22Rv1 (cell line): ENCODE data around the gene UBE4B.

Source experiments
- CTCF ChIP-seq: fragments of 450-650 bp; IDR thresholded peaks from 2 replicates; pipeline ENCODE4 v1.5.1; 2017; ENCODE audit warnings: mild to moderate bottlenecking
- ZFX ChIP-seq: fragments of 450-650 bp; IDR thresholded peaks from 2 replicates; pipeline ENCODE4 v1.6.1; 2017; ENCODE audit warnings: antibody characterized with exemption, borderline replicate concordance

DNA sequence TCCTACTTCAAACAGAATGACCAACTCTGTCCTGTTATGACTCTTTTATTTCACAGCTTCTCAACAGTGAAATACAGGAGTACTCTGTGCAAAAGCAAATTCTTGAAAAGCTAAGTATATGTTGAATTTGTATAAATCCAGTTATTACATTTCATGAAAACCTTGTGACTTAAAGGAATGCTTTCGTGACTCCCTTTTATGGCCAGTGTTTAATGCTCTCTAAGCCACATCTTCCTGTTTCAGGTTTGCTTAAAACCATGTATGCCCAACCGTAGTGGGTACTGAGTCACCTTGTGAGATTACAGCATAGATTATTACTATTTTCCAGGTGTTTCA lies 137.4 kb downstream of the UBE4B start:
- TF ChIP-seq CTCF (no peak), ZFX (no peak)
